ENCODE measurements around the gene IRAK1BP1.
"Not testable (repeated sequence)": the region's sequence is repeated elsewhere in the genome, so short reads cannot be mapped to it uniquely, and the experiment has no call there.

Gene IRAK1BP1

GRCh38 chr6:78836598-78836997 lies 30.8 kb upstream of the IRAK1BP1 start:
- H3K27ac ChIP-seq: no peak overlapping the region
- TF ChIP-seq ZFX (IDR thresholded peaks at IDR 0.05; ENCODE audit: borderline replicate concordance) (no peak), CTCF (IDR thresholded peaks at IDR 0.05) (no peak)

GRCh38 chr6:78841111-78841510 lies 26.2 kb upstream of the IRAK1BP1 start:
- H3K27ac ChIP-seq: no peak overlapping the region
- no peak for TF ChIP-seq CTCF (IDR thresholded peaks at IDR 0.05)
- TF ChIP-seq ZFX (IDR thresholded peaks at IDR 0.05; ENCODE audit: borderline replicate concordance): no peak

- H3K27ac ChIP-seq: no peak overlapping the region
- TF ChIP-seq ZFX (IDR thresholded peaks at IDR 0.05; ENCODE audit: borderline replicate concordance) (no peak), CTCF (IDR thresholded peaks at IDR 0.05) (no peak)
These were observed 24.4 kb upstream of the IRAK1BP1 start for GRCh38 chr6:78842953-78843352.

GRCh38 chr6:78844899-78845298 lies 22.5 kb upstream of the IRAK1BP1 start:
- H3K27ac ChIP-seq: no peak overlapping the region
- TF ChIP-seq ZFX (IDR thresholded peaks at IDR 0.05; ENCODE audit: borderline replicate concordance): no peak

GRCh38 chr6:78845567-78845966 lies 21.8 kb upstream of the IRAK1BP1 start:
- no peak for TF ChIP-seq ZFX (IDR thresholded peaks at IDR 0.05; ENCODE audit: borderline replicate concordance)
- TF ChIP-seq CTCF (IDR thresholded peaks at IDR 0.05): no peak
- H3K27ac ChIP-seq: no peak overlapping the region

- TF ChIP-seq ZFX (IDR thresholded peaks at IDR 0.05; ENCODE audit: borderline replicate concordance) (no peak), CTCF (IDR thresholded peaks at IDR 0.05) (no peak)
- H3K27ac ChIP-seq: no peak overlapping the region
These were observed 16.7 kb upstream of the IRAK1BP1 start for GRCh38 chr6:78850621-78851020.

- no peak for TF ChIP-seq ZFX (IDR thresholded peaks at IDR 0.05; ENCODE audit: borderline replicate concordance)
- TF ChIP-seq CTCF (IDR thresholded peaks at IDR 0.05): no peak
- no peak overlapping the region for H3K27ac ChIP-seq
These were observed 16.2 kb upstream of the IRAK1BP1 start for GRCh38 chr6:78851156-78851555.

- no peak overlapping the region for H3K27ac ChIP-seq
- TF ChIP-seq ZFX (IDR thresholded peaks at IDR 0.05; ENCODE audit: borderline replicate concordance): no peak
- no peak for TF ChIP-seq CTCF (IDR thresholded peaks at IDR 0.05)
These were observed 12.8 kb upstream of the IRAK1BP1 start for GRCh38 chr6:78854546-78854945.

GRCh38 chr6:78858339-78858938 lies 8.9 kb upstream of the IRAK1BP1 start:
- H3K27ac ChIP-seq: not testable (repeated sequence)
